Panc1 (cell line): ENCODE results near the gene SORCS1. TPM values are rescaled to one million over a fixed set of nuclear protein-coding genes. Genes with fewer than 3 reads are reported as not detected.
"Not testable (repeated sequence)": the region's sequence is repeated elsewhere in the genome, so short reads cannot be mapped to it uniquely, and the experiment has no call there.

Experiments used
- ATAC-seq: fragments of 200-7000 bp; cut with Tn5 transposase; 2 replicates; pipeline ENCODE4 v1.9.1; 2020; ENCODE audit warnings: mild to moderate bottlenecking, moderate library complexity
- BruUV-seq: library from RNA; stranded (reverse); fragments of 400-500 nt; replicated peaks from 2 replicates; lab custom pipeline; 2021; lab: Mats Ljungman, UMichigan
- CTCF ChIA-PET: fragments of 300-600 bp; sonication (Branson Sonifier 250); formaldehyde crosslinking; loops from one replicate; lab custom pipeline; 2022; ENCODE audit warnings: antibody characterized with exemption; lab: Charles Lee
- POLR2A ChIA-PET: fragments of 300-600 bp; sonication (Branson Sonifier 250); formaldehyde crosslinking; loops from one replicate; lab custom pipeline; 2022; ENCODE audit warnings: antibody characterized with exemption; lab: Charles Lee
- DNase-seq: peaks from one replicate; pipeline ENCODE4 v3.0.0-alpha.2; 2010; ENCODE audit warnings: low read depth, low spot score
- H3K27ac ChIP-seq: 2 replicates; pipeline ENCODE4 v1.5.1; 2011; ENCODE audit warnings: mild to moderate bottlenecking, low read length, inconsistent platforms
- H3K27me3 ChIP-seq: fragments of 200-500 bp; sonication (Bioruptor generic); 2 replicates; pipeline ENCODE4 v1.6.0; 2014; ENCODE audit warnings: low read length, inconsistent platforms; ENCODE audit not compliant: control insufficient read depth, insufficient read depth
- H3K36me3 ChIP-seq: fragments of 200-500 bp; sonication (Bioruptor generic); 2 replicates; pipeline ENCODE4 v1.5.1; 2014; ENCODE audit warnings: inconsistent platforms, mild to moderate bottlenecking, low read length, moderate library complexity; ENCODE audit not compliant: control insufficient read depth, insufficient read depth
- H3K4me1 ChIP-seq: 2 replicates; pipeline ENCODE4 v1.5.1; 2011; ENCODE audit warnings: inconsistent platforms, mild to moderate bottlenecking, low read length, moderate library complexity; ENCODE audit not compliant: control insufficient read depth, insufficient read depth
- H3K4me3 ChIP-seq, 2 experiments: 2 replicates each; pipeline ENCODE4 v1.5.1; 2011 to 2012; ENCODE audit warnings: low read depth in 2 of 2, low read length in 2 of 2, mild to moderate bottlenecking in 2 of 2, inconsistent platforms in 1 of 2, moderate library complexity in 1 of 2
- H3K9me3 ChIP-seq: fragments of 200-500 bp; sonication (Bioruptor generic); 2 replicates; pipeline ENCODE4 v1.5.1; 2014; ENCODE audit warnings: low read depth, mild to moderate bottlenecking, inconsistent platforms, low read length, moderate library complexity; ENCODE audit not compliant: control insufficient read depth, insufficient read depth
- CTCF ChIP-seq: fragments of 450-650 bp; IDR thresholded peaks from 2 replicates; pipeline ENCODE4 v1.5.1; 2017; ENCODE audit warnings: mild to moderate bottlenecking
- POLR2AphosphoS5 ChIP-seq: IDR thresholded peaks from 2 replicates; pipeline ENCODE4 v1.6.1; 2012; ENCODE audit warnings: mild to moderate bottlenecking, low read depth, low read length, moderate library complexity
- SIN3A ChIP-seq: IDR thresholded peaks from 2 replicates; pipeline ENCODE4 v1.6.1; 2012; ENCODE audit warnings: low read depth, mild to moderate bottlenecking, low read length, moderate library complexity, borderline replicate concordance; ENCODE audit not compliant: insufficient read depth
- TCF7L2 ChIP-seq: IDR thresholded peaks from 2 replicates; pipeline ENCODE4 v1.6.1; 2011; ENCODE audit warnings: mild to moderate bottlenecking, low read depth, low read length, inconsistent platforms
- in situ Hi-C: cut with HindIII; loops from 2 replicates; pipeline ENCODE4 v1.10.0; 2016; ENCODE audit warnings: low sequenced_read_pairs, low pct_unique_long_range_greater_than_20kb
- intact Hi-C: fragments of 100-400 bp; cut with micrococcal nuclease; formaldehyde crosslinking; loops from one replicate; pipeline ENCODE4 v1.10.0; 2022; ENCODE audit not compliant: unreplicated experiment
- total RNA-seq: library from RNA; stranded (reverse); gene quantifications from one replicate; pipeline ENCODE4 v1.2.1, GENCODE V29; 2021; ENCODE audit not compliant: unreplicated experiment
- TF ChIP-seq, protein P1 (sequence below), 2 experiments: IDR thresholded peaks; 2 replicates each; pipeline ENCODE4 v1.6.1; 2011 to 2012; ENCODE audit warnings: low read depth in 2 of 2, control low read depth in 1 of 2, low read length in 1 of 2, mild to moderate bottlenecking in 1 of 2, moderate library complexity in 1 of 2; ENCODE audit not compliant: insufficient read depth in 1 of 2

The SORCS1 gene
- total RNA-seq, 1 experiment from 2014 or later: not detected

- Histone ChIP-seq H3K36me3 (no peaks in the 10 kb centered on the region), H3K4me3 (no peak overlapping the region), H3K27ac (no peak overlapping the region), H3K9me3 (no peaks in the 10 kb centered on the region), H3K4me1 (no peaks in the 10 kb centered on the region), H3K27me3 (no peaks in the 10 kb centered on the region)
- ChIA-PET POLR2A (no interaction called here), CTCF (no interaction called here)
- in situ Hi-C loops: no loop called here
- no peak for DNase-seq
- TF ChIP-seq TCF7L2 (no peak), POLR2AphosphoS5 (no peak)
- intact Hi-C loops: no loop called here
- ATAC-seq: no peak
- no TSS peak for BruUV-seq
Observed at GRCh38 chr10:106929291-106929895, 235.1 kb downstream of the SORCS1 start.

DNA sequence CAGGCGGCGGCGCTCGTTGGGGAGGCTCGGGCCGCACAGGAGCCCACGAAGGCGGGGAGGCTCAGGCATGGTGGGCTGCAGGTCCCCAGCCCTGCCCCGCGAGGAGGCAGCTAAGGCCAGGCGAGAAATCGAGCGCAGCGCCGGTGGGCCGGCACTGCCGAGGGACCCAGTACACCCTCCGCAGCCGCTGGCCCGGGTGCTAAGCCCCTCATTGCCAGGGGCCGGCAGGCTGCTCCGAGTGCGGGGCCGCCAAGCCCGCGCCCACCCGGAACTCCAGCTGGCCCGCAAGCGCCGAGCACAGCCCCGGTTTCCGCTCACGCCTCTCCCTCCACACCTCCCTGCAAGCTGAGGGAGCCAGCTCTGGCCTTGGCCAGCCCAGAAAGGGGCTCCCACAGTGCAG is 236.4 kb downstream of the SORCS1 start:
- POLR2A ChIA-PET, intact Hi-C loops, DNase-seq, ATAC-seq, CTCF ChIA-PET, BruUV-seq, H3K4me1 ChIP-seq, H3K36me3 ChIP-seq, H3K4me3 ChIP-seq, in situ Hi-C loops, H3K27me3 ChIP-seq, H3K27ac ChIP-seq, H3K9me3 ChIP-seq: not testable (repeated sequence)

- BruUV-seq: no TSS peak
- Histone ChIP-seq H3K4me3 (no peak overlapping the region), H3K4me1 (no peaks in the 10 kb centered on the region), H3K27me3 (no peaks in the 10 kb centered on the region), H3K27ac (no peak overlapping the region), H3K36me3 (no peaks in the 10 kb centered on the region), H3K9me3 (no peaks in the 10 kb centered on the region)
- TF ChIP-seq POLR2AphosphoS5 (no peak), CTCF (no peak), TCF7L2 (no peak), SIN3A (no peak)
- TF ChIP-seq, protein P1, sequence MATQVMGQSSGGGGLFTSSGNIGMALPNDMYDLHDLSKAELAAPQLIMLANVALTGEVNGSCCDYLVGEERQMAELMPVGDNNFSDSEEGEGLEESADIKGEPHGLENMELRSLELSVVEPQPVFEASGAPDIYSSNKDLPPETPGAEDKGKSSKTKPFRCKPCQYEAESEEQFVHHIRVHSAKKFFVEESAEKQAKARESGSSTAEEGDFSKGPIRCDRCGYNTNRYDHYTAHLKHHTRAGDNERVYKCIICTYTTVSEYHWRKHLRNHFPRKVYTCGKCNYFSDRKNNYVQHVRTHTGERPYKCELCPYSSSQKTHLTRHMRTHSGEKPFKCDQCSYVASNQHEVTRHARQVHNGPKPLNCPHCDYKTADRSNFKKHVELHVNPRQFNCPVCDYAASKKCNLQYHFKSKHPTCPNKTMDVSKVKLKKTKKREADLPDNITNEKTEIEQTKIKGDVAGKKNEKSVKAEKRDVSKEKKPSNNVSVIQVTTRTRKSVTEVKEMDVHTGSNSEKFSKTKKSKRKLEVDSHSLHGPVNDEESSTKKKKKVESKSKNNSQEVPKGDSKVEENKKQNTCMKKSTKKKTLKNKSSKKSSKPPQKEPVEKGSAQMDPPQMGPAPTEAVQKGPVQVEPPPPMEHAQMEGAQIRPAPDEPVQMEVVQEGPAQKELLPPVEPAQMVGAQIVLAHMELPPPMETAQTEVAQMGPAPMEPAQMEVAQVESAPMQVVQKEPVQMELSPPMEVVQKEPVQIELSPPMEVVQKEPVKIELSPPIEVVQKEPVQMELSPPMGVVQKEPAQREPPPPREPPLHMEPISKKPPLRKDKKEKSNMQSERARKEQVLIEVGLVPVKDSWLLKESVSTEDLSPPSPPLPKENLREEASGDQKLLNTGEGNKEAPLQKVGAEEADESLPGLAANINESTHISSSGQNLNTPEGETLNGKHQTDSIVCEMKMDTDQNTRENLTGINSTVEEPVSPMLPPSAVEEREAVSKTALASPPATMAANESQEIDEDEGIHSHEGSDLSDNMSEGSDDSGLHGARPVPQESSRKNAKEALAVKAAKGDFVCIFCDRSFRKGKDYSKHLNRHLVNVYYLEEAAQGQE (IDR thresholded peaks at IDR 0.05; ENCODE audit: insufficient read depth in 1 of 2, low read depth in 2 of 2, low read length in 1 of 2): no peak
- ChIA-PET CTCF (no interaction called here), POLR2A (no interaction called here)
- in situ Hi-C loops: no loop called here
- ATAC-seq (no peak), DNase-seq (no peak)
- intact Hi-C loops: no loop called here
Observed at GRCh38 chr10:106925191-106925590, 239.3 kb downstream of the SORCS1 start.
